Endothelial cell of umbilical vein (primary cell): ENCODE data around the gene CALCR.

Source experiments
- EZH2 ChIP-seq: IDR thresholded peaks from 2 replicates; pipeline ENCODE4 v1.6.1; 2012; ENCODE audit warnings: borderline replicate concordance, low read depth, mild to moderate bottlenecking, moderate library complexity, low read length, inconsistent platforms; ENCODE audit not compliant: severe bottlenecking
- GATA2 ChIP-seq: IDR thresholded peaks from 2 replicates; pipeline ENCODE4 v1.7.0; 2011; ENCODE audit warnings: low read depth, mild to moderate bottlenecking, moderate library complexity, mixed read lengths, low read length; ENCODE audit not compliant: insufficient read length, insufficient read depth
- JUN ChIP-seq: IDR thresholded peaks from 2 replicates; pipeline ENCODE4 v1.6.1; 2011; ENCODE audit warnings: borderline replicate concordance, low read depth; ENCODE audit not compliant: insufficient read length, insufficient read depth
- MYC ChIP-seq: IDR thresholded peaks from one replicate; pipeline ENCODE4 v1.6.1; 2011; ENCODE audit warnings: mild to moderate bottlenecking, low read depth, low read length
- POLR2A ChIP-seq: IDR thresholded peaks from 2 replicates; pipeline ENCODE4 v1.6.1; 2012; ENCODE audit warnings: low read depth, mild to moderate bottlenecking, control low read depth, low read length
- POLR2AphosphoS5 ChIP-seq: IDR thresholded peaks from 2 replicates; pipeline ENCODE4 v1.6.1; 2012; ENCODE audit warnings: low read depth, mild to moderate bottlenecking, control low read depth, low read length, moderate library complexity; ENCODE audit not compliant: insufficient read depth
- TF ChIP-seq, protein P1 (sequence below): IDR thresholded peaks from 2 replicates; pipeline ENCODE4 v1.6.1; 2011; ENCODE audit not compliant: insufficient read depth, insufficient read length
- TF ChIP-seq, protein P2 (sequence below), 2 donors: IDR thresholded peaks; 1 replicate in 1 of 2; 2 replicates in 1 of 2; pipeline ENCODE4 v1.5.1; 2011; ENCODE audit warnings: low read length in 2 of 2, mild to moderate bottlenecking in 2 of 2, moderate library complexity in 2 of 2, control low read depth in 1 of 2, inconsistent platforms in 1 of 2, low read depth in 1 of 2; ENCODE audit not compliant: insufficient read depth in 1 of 2; ENCODE audit errors: extremely low read depth in 1 of 2

DNA sequence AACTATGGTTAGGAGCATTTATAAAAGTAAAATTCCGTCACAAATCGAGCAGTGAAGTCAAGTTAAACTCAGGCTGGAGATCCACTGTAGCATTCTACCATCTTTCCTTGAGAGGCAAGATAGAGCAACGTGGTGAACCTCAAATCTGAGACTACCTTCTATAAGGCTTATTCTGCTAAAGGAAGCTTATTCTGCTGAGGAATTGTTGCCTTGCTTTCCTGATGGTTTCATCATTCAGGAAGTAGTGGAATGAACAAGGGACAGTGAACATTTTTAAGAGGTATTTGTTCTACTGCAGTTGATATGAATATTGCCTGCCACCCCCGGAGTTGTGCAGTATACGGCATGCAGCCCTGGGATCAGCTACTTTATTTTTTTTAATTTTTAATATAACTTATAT lies 171.6 kb downstream of the CALCR start:
- TF ChIP-seq POLR2A: no peak
- TF ChIP-seq, protein P1, sequence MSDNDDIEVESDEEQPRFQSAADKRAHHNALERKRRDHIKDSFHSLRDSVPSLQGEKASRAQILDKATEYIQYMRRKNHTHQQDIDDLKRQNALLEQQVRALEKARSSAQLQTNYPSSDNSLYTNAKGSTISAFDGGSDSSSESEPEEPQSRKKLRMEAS: no peak
- no peak for TF ChIP-seq POLR2AphosphoS5
- TF ChIP-seq, protein P2, sequence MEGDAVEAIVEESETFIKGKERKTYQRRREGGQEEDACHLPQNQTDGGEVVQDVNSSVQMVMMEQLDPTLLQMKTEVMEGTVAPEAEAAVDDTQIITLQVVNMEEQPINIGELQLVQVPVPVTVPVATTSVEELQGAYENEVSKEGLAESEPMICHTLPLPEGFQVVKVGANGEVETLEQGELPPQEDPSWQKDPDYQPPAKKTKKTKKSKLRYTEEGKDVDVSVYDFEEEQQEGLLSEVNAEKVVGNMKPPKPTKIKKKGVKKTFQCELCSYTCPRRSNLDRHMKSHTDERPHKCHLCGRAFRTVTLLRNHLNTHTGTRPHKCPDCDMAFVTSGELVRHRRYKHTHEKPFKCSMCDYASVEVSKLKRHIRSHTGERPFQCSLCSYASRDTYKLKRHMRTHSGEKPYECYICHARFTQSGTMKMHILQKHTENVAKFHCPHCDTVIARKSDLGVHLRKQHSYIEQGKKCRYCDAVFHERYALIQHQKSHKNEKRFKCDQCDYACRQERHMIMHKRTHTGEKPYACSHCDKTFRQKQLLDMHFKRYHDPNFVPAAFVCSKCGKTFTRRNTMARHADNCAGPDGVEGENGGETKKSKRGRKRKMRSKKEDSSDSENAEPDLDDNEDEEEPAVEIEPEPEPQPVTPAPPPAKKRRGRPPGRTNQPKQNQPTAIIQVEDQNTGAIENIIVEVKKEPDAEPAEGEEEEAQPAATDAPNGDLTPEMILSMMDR (IDR thresholded peaks at IDR 0.05; ENCODE audit: extremely low read depth in 1 of 2, insufficient read depth in 1 of 2, low read depth in 1 of 2, low read length in 2 of 2): no peak
- TF ChIP-seq EZH2: no peak
- TF ChIP-seq JUN: no peak
- TF ChIP-seq MYC: no peak
- no peak for TF ChIP-seq GATA2
